Measurements from ENCODE around the gene GOSR1.

DNA sequence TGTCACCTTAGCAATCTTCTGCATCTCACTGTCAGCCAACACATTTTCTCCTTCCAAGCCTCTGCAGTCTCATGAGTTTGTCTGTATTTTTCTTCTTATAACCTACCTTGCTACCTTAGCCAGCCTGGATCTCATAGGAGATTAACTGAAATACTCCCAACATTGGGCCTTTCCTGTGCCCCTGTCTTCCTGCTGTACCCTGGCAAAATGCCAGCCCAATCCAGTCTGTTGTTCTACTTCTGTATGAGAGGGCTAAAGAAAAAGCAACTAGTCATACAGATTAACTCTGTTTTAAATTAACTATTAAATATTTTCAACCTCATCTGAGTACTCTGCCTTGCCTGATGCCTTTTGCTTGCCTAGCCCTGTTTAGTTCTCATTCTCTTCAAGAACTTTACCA, 18.4 kb downstream of the GOSR1 start:
- TF ChIP-seq CTCF (conservative IDR thresholded peaks at IDR 0.05) (no peak), ZFX (IDR thresholded peaks at IDR 0.05) (no peak)

Measured in C4-2B (cell line).